Parathyroid adenoma (tissue), 2 donors: ENCODE results near the gene ZDHHC14.

Experiments
- H2AFZ ChIP-seq: fragments of 300-600 bp; sonication (generic); one replicate; pipeline ENCODE4 v1.7.0; 2017; ENCODE audit warnings: antibody characterized with exemption, mild to moderate bottlenecking
- H3K27ac ChIP-seq: fragments of 300-600 bp; sonication (generic); one replicate; pipeline ENCODE4 v1.7.0; 2017
- H3K27me3 ChIP-seq: fragments of 300-600 bp; sonication (generic); one replicate; pipeline ENCODE4 v1.7.0; 2017; ENCODE audit warnings: low read length; ENCODE audit not compliant: control insufficient read depth, insufficient read depth
- H3K36me3 ChIP-seq: fragments of 300-600 bp; sonication (generic); one replicate; pipeline ENCODE4 v1.7.0; 2017; ENCODE audit warnings: low read length; ENCODE audit not compliant: control insufficient read depth, insufficient read depth
- H3K4me1 ChIP-seq: fragments of 300-600 bp; sonication (generic); one replicate; pipeline ENCODE4 v1.7.0; 2017; ENCODE audit warnings: control low read depth
- H3K4me2 ChIP-seq: fragments of 300-600 bp; sonication (generic); one replicate; pipeline ENCODE4 v1.7.0; 2017; ENCODE audit warnings: low read length
- H3K4me3 ChIP-seq: fragments of 300-600 bp; sonication (generic); one replicate; pipeline ENCODE4 v1.7.0; 2017; ENCODE audit warnings: low read depth, low read length
- H3K79me2 ChIP-seq: fragments of 300-600 bp; sonication (generic); one replicate; pipeline ENCODE4 v1.7.0; 2017; ENCODE audit warnings: control low read depth
- H3K9ac ChIP-seq: fragments of 300-600 bp; sonication (generic); one replicate; pipeline ENCODE4 v1.7.0; 2017; ENCODE audit warnings: mild to moderate bottlenecking
- H3K9me3 ChIP-seq: fragments of 300-600 bp; sonication (generic); one replicate; pipeline ENCODE4 v1.7.0; 2017; ENCODE audit warnings: low read length; ENCODE audit not compliant: control insufficient read depth
- TF ChIP-seq, protein P1 (sequence below): fragments of 300-600 bp; sonication (generic); IDR thresholded peaks from one replicate; pipeline ENCODE4 v1.7.0; 2017; ENCODE audit warnings: antibody characterized with exemption, mild to moderate bottlenecking
- donor health status: primary hyperparathyroidism.

The ZDHHC14 gene

GRCh38 chr6:157599191-157599590 lies 218.2 kb downstream of the ZDHHC14 start:
- no peak overlapping the region for H3K4me3 ChIP-seq
- no peaks in the 10 kb centered on the region for H3K27me3 ChIP-seq
- no peak overlapping the region for H3K4me2 ChIP-seq
- H3K36me3 ChIP-seq = no peaks in the 10 kb centered on the region
- no peaks in the 10 kb centered on the region for H3K4me1 ChIP-seq
- no peaks in the 10 kb centered on the region for H3K9me3 ChIP-seq
- H3K9ac ChIP-seq = no peak overlapping the region
- H2AFZ ChIP-seq = no peak overlapping the region
- TF ChIP-seq, protein P1, sequence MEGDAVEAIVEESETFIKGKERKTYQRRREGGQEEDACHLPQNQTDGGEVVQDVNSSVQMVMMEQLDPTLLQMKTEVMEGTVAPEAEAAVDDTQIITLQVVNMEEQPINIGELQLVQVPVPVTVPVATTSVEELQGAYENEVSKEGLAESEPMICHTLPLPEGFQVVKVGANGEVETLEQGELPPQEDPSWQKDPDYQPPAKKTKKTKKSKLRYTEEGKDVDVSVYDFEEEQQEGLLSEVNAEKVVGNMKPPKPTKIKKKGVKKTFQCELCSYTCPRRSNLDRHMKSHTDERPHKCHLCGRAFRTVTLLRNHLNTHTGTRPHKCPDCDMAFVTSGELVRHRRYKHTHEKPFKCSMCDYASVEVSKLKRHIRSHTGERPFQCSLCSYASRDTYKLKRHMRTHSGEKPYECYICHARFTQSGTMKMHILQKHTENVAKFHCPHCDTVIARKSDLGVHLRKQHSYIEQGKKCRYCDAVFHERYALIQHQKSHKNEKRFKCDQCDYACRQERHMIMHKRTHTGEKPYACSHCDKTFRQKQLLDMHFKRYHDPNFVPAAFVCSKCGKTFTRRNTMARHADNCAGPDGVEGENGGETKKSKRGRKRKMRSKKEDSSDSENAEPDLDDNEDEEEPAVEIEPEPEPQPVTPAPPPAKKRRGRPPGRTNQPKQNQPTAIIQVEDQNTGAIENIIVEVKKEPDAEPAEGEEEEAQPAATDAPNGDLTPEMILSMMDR = no peak
- peaks cover 2% of the 10 kb centered on the region for H3K79me2 ChIP-seq
- no peak overlapping the region for H3K27ac ChIP-seq

DNA sequence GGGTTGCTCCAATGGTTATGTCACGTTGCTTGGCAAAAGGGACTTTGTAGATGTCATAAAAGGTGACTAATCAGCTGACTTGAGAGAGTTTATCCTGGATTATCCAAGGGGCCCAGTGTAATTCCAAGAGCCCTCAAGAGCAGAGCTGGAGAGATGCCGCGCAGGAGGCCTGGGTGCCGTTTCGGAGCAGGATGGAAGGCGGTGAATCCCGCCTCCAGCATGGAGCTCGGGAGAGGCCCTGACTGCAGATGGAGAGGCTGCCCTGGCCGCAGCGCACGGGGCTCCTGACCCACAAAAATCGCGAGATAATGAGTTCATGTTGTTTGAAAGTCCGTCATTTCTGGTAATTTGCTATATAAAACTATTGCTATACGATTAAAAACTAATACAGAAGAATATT lies 219.8 kb downstream of the ZDHHC14 start:
- Histone ChIP-seq H3K4me2 (no peak overlapping the region), H3K4me1 (no peaks in the 10 kb centered on the region), H3K36me3 (no peaks in the 10 kb centered on the region), H3K9me3 (no peaks in the 10 kb centered on the region), H2AFZ (no peak overlapping the region), H3K27me3 (no peaks in the 10 kb centered on the region), H3K9ac (no peak overlapping the region), H3K4me3 (no peak overlapping the region), H3K27ac (no peak overlapping the region), H3K79me2 (peaks cover 2% of the 10 kb centered on the region)
- TF ChIP-seq, protein P1 = no peak

DNA sequence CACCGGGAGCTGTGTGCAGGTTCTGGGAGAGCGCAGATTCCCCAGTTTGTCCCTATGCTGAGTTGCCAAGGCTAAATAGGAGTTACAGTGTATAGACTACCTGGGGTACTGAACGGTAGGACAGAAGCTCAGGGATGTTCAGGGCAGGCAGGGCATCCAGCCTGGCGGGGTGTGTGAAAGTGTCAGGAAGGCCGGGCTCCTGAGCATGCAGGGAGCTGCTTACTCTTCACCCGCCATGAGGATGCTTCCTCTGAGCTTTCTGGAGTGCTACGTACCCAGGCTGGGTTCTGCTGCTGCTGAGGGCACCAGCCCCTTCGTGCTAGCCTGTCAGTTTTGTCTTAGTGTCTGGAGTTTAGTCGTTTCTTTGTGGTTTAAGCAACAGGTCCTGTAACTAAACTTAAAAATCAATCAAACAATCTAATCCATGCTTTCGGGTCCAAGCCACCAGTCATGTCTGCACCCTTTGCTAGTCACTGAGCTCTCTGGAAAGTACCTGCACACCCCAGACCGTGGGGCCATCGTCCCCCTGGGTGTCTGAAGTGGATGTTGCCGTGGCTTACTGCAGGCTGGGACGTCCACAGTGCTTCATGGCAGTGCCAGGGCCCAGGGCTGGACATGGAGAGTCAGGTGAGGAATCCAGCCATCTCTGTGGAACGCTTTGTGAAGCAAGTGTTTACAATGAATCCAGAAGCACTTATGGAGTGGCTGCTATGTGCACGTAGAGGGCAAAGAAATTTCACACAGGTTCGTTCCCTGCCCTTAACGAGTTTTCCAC lies 221.7 kb downstream of the ZDHHC14 start:
- TF ChIP-seq, protein P1 = no peak
- Histone ChIP-seq H3K27ac (no peak overlapping the region), H3K27me3 (no peaks in the 10 kb centered on the region), H3K9me3 (no peaks in the 10 kb centered on the region), H3K9ac (no peak overlapping the region), H3K79me2 (peaks cover 4% of the 10 kb centered on the region), H3K4me1 (peaks cover 2% of the 10 kb centered on the region), H2AFZ (no peak overlapping the region), H3K4me2 (no peak overlapping the region), H3K4me3 (no peak overlapping the region), H3K36me3 (no peaks in the 10 kb centered on the region)

DNA sequence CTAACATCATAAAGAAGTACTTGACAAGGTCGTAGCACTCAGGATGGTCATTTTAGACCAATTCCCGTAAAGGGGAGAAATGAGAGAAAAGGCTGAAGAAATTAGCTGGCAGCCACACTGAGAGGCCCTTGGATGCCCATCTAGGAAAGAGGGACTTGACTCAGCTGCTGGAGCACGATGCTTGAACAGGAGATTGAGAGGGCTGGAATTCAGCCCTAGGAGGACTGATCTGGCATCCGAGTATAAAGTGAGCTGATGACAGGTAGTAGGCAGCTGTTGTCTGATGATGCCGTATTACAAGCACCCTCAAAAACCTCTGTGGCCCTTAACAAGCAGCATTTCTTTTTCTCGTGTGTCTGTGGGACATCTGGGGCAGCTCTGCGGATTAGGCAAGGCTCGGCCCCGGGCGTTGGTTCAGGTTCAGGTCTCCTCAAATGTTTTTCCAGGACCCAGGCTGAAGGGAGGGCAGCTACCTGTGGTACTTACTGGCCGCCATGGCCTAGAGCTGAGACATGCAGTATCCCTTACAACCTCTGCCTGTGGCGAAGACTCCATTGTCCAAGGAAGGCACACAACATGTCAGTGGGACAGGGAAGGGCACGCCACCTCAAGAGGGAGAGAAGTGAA lies 222.4 kb downstream of the ZDHHC14 start:
- H3K36me3 ChIP-seq = no peaks in the 10 kb centered on the region
- H3K27ac ChIP-seq = no peak overlapping the region
- H3K79me2 ChIP-seq = peaks cover 4% of the 10 kb centered on the region
- H3K4me1 ChIP-seq = peaks cover 2% of the 10 kb centered on the region
- H3K9ac ChIP-seq = no peak overlapping the region
- H3K4me2 ChIP-seq = no peak overlapping the region
- H3K9me3 ChIP-seq = no peaks in the 10 kb centered on the region
- H3K4me3 ChIP-seq = no peak overlapping the region
- H2AFZ ChIP-seq = no peak overlapping the region
- no peaks in the 10 kb centered on the region for H3K27me3 ChIP-seq
- TF ChIP-seq, protein P1 = no peak
